ENCODE data around the gene SYP. TPM values are rescaled to one million over a fixed set of nuclear protein-coding genes. Genes with fewer than 3 reads are reported as not detected.
"Not testable (repeated sequence)": the region's sequence is repeated elsewhere in the genome, so short reads cannot be mapped to it uniquely, and the experiment has no call there.

SYP gene
- total RNA-seq, 1 donor from 2014 or later, result 0.82 TPM

DNA sequence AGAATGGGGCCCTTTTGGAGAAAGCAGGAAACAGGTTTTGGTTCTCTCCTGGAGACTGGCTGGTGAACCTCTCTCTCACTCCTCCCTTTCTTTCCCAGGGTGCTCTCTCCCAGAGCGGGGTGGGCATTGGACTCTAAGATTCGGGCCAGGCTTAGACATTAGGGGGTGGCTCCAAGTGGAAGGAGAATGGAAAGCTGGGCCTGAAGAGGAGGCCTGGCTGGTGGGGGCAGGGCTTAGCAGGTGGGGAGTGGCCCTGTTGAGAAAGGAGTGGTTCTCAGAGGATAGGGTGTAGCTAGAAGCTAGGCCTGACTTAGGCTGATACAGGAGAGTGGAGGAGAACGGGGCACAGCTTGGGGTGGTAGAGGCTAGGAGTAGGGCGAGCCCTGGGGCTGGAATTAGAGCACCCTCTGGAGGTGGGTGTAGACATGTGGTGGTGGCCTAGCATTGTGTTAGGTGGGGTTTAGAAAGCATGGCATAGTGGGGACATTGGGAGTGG lies 22.6 kb downstream of the SYP start:
- no peak overlapping the region for H3K4me3 Mint-ChIP-seq
- ChIA-PET CTCF (no interaction called here), POLR2A (interaction anchor here (0.8 to 1.1 kb wide), 2 partner anchors 10 to 11 kb away, joined by 3 to 4 read pairs; no protein-coding TSS in a partner anchor)
- DNase-seq (no peak), ATAC-seq (ENCODE audit: low read depth) (no peak)
- no peaks in the 10 kb centered on the region for H3K27me3 Mint-ChIP-seq
- H3K27ac Mint-ChIP-seq, result peak overlapping the region; percentile 30
- TF ChIP-seq, protein P1, sequence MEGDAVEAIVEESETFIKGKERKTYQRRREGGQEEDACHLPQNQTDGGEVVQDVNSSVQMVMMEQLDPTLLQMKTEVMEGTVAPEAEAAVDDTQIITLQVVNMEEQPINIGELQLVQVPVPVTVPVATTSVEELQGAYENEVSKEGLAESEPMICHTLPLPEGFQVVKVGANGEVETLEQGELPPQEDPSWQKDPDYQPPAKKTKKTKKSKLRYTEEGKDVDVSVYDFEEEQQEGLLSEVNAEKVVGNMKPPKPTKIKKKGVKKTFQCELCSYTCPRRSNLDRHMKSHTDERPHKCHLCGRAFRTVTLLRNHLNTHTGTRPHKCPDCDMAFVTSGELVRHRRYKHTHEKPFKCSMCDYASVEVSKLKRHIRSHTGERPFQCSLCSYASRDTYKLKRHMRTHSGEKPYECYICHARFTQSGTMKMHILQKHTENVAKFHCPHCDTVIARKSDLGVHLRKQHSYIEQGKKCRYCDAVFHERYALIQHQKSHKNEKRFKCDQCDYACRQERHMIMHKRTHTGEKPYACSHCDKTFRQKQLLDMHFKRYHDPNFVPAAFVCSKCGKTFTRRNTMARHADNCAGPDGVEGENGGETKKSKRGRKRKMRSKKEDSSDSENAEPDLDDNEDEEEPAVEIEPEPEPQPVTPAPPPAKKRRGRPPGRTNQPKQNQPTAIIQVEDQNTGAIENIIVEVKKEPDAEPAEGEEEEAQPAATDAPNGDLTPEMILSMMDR (IDR thresholded peaks at IDR 0.05), result no peak
- H3K9me3 Mint-ChIP-seq, result no peaks in the 10 kb centered on the region
- intact Hi-C loops (cut with micrococcal nuclease), result no loop called here
- peaks cover 58% of the 10 kb centered on the region for H3K36me3 Mint-ChIP-seq (ENCODE audit: low read depth)
- H3K4me1 Mint-ChIP-seq, result peaks cover 24% of the 10 kb centered on the region

DNA sequence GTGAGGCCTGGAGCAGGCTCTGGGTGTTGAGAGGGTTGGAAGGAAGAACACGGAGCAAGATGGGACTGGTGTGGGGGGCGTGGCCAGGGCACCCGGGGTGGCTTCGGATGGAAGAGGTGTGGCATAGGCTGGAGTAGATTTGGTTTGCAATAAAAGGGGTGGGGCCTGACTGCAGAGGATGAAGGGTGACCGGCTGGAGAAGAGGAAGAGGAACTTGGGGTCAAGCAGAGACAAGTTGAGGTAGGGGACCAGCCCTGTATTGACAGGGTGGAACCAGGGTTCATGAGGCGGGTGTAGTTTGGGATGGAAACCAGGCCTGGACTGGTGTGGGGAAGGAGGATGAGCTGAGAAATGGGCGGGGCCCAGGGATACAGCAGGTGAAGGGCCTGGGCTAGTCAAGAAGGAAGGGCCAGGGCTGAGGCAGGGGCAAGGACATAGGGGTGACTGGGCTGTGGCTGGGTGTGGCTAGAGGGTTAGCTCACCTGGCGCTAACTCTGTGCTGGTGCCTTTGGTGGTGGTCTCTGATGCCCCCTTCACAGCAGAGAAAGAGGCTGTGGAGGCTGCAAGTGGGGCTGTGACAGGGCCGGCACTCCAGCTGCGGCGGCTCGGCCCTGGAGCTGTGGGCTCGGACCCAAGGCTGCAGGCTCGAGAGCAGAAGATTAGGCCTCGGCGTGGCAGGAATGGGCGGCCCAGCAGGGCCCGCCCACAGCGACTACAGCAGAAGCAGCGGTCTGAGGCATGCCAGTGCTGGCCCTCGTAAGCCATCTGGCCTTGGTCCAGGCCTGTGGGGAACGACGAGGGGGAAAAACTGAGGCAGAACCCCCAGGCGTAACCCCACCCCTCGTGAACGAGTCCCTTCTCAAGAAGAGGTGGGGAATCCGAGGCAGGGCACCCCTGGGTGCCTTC lies 23.3 kb downstream of the SYP start:
- POLR2A ChIA-PET, result interaction anchor here (0.8 to 1.1 kb wide), 2 partner anchors 9 to 11 kb away, joined by 3 to 4 read pairs; no protein-coding TSS in a partner anchor
- TF ChIP-seq, protein P1 (IDR thresholded peaks at IDR 0.05), result no peak
- Mint-ChIP-seq H3K27ac (peak overlapping the region; percentile 72), H3K36me3 (ENCODE audit: low read depth) (peaks cover 55% of the 10 kb centered on the region), H3K4me1 (peaks cover 24% of the 10 kb centered on the region), H3K27me3 (no peaks in the 10 kb centered on the region), H3K9me3 (no peaks in the 10 kb centered on the region), H3K4me3 (no peak overlapping the region)
- ATAC-seq (ENCODE audit: low read depth) (no peak), DNase-seq (no peak)
- intact Hi-C loops (cut with micrococcal nuclease), result no loop called here
- CTCF ChIA-PET, result no interaction called here

DNA sequence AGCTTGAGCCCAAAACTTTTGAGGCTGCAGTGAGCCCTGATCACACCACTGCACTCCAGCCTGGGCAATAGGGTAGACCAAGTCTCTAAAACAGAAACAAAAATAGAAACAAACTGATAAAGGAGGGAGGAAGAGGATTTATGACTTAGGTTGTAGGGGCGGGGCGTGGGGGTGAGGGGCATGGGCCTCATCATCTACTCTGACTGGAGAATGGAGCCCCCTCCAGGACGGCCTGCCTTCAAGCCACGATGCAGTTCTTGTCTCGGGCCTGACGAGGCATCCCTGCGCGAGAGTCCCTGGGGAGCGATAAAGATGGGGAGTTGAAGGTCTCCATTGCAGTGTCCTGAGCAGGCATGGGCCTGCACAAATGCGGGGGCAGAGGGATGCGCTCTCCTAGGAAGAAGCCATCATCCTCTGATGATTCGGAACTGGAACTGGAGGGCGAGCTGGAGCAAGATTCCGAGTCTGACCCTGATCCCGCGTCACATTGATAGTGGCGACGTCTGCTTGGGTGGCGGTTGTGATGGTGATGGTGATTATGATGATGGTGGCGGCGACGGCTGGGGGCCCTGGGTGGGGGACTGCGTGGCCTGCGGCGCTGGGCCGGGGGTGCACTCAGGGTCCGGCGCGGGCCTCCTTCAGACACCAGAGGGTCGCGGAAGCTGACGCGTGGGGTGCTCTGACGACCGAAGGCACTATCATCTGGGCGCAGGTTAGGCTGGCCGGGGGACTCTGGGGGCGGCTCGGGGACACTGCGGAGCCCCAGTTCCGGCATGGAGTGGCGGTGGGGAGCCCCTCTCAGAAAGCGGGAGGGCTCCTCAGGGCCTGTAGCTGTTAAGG lies 24.3 kb downstream of the SYP start:
- H3K9me3 Mint-ChIP-seq, result no peaks in the 10 kb centered on the region
- POLR2A ChIA-PET, result interaction anchor here (0.6 kb wide), 1 partner anchor 19 kb away, joined by 5 read pairs; no protein-coding TSS in a partner anchor
- DNase-seq, result no peak
- peak overlapping the region; percentile 72 for H3K27ac Mint-ChIP-seq
- CTCF ChIA-PET, result no interaction called here
- intact Hi-C loops (cut with micrococcal nuclease), result no loop called here
- no peak for ATAC-seq (ENCODE audit: low read depth)
- TF ChIP-seq, protein P1 (IDR thresholded peaks at IDR 0.05), result no peak
- H3K36me3 Mint-ChIP-seq (ENCODE audit: low read depth), result peaks cover 52% of the 10 kb centered on the region
- H3K27me3 Mint-ChIP-seq, result no peaks in the 10 kb centered on the region
- peaks cover 26% of the 10 kb centered on the region for H3K4me1 Mint-ChIP-seq
- no peak overlapping the region for H3K4me3 Mint-ChIP-seq

DNA sequence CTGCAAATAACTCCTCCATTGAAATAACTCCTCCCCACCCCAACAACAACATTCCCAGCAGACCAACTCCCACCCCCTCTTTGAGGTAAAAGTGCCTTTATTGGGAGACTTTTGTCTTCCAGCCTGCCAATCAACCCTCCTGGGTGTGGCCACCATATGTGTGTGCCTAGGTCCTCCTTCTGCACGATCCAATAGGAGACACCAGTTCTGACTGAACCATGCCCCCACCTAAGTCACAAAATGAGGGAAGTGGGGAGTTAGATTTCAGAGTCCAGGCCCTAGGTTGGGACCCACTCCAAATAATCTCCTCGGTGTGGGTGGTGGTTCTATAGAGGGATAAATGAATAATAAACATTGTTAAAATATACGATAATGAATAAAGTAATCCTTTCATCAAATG lies 25.3 kb downstream of the SYP start:
- H3K27me3 Mint-ChIP-seq, result no peaks in the 10 kb centered on the region
- ATAC-seq (ENCODE audit: low read depth) (no peak), DNase-seq (no peak)
- peaks cover 46% of the 10 kb centered on the region for H3K36me3 Mint-ChIP-seq (ENCODE audit: low read depth)
- H3K9me3 Mint-ChIP-seq, result no peaks in the 10 kb centered on the region
- peaks cover 26% of the 10 kb centered on the region for H3K4me1 Mint-ChIP-seq
- intact Hi-C loops (cut with micrococcal nuclease), result loop anchor here (5.0 kb wide), 1 partner anchor 172 kb away; the partner anchor contains the start of gene GRIPAP1
- TF ChIP-seq, protein P1 (IDR thresholded peaks at IDR 0.05), result no peak
- H3K27ac Mint-ChIP-seq, result peak overlapping the region; percentile 35
- ChIA-PET CTCF (no interaction called here), POLR2A (no interaction called here)
- no peak overlapping the region for H3K4me3 Mint-ChIP-seq

DNA sequence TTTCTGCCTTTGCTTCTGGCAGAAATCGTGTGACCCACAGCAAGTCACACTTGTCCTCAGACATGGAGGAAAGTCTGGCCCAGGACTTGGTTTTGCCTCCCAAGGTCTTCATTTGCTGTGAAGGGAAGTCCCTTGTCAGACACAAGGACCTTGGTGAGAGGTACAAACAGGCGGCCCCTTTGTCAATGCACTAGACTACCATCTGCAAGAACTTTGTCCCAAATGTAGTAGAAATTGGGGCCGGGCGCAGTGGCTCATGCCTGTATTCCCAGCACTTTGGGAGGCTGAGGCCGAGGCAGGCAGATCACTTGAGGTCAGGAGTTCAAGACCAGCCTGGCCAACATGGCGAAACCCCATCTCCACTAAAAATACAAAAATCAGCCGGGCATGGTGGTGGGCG lies 26.4 kb downstream of the SYP start:
- CTCF ChIA-PET; H3K27me3 Mint-ChIP-seq; H3K4me3 Mint-ChIP-seq; DNase-seq; H3K9me3 Mint-ChIP-seq; ATAC-seq (ENCODE audit: low read depth); H3K27ac Mint-ChIP-seq; POLR2A ChIA-PET: not testable (repeated sequence)
- intact Hi-C loops (cut with micrococcal nuclease), result loop anchor here (5.0 kb wide), 1 partner anchor 171 kb away; the partner anchor contains the start of gene GRIPAP1
- peaks cover 31% of the 10 kb centered on the region for H3K4me1 Mint-ChIP-seq
- H3K36me3 Mint-ChIP-seq (ENCODE audit: low read depth), result peaks cover 36% of the 10 kb centered on the region
